Lower lobe of right lung (tissue), 2 donors: Measurements from ENCODE around the gene DUSP2. TPM values are rescaled to one million over a fixed set of nuclear protein-coding genes. Genes with fewer than 3 reads are reported as not detected.

ENCODE experiments used
- ATAC-seq, 2 donors: fragments of 200-7000 bp; cut with Tn5 transposase; one replicate each; pipeline ENCODE4 v1.9.1; 2020 to 2022; ENCODE audit warnings: mild to moderate bottlenecking in 2 of 2, moderate library complexity in 2 of 2
- DNase-seq: peaks from one replicate; pipeline ENCODE4 v3.0.0-alpha.2; 2020
- H3K27ac ChIP-seq: fragments of 200-600 bp; one replicate; pipeline ENCODE4 v1.8.0; 2022
- H3K27me3 ChIP-seq: fragments of 200-600 bp; one replicate; pipeline ENCODE4 v1.8.0; 2022; ENCODE audit warnings: low read depth
- H3K36me3 ChIP-seq: fragments of 200-600 bp; one replicate; pipeline ENCODE4 v1.8.0; 2022; ENCODE audit warnings: mild to moderate bottlenecking
- H3K4me1 ChIP-seq: fragments of 200-600 bp; one replicate; pipeline ENCODE4 v1.8.0; 2022
- H3K4me3 ChIP-seq: fragments of 200-600 bp; one replicate; pipeline ENCODE4 v1.8.0; 2022; ENCODE audit warnings: mild to moderate bottlenecking
- H3K9me3 ChIP-seq: fragments of 200-600 bp; one replicate; pipeline ENCODE4 v1.8.0; 2022
- CTCF ChIP-seq: fragments of 200-600 bp; IDR thresholded peaks from one replicate; pipeline ENCODE4 v1.8.0; 2022; ENCODE audit warnings: antibody characterized with exemption, mild to moderate bottlenecking
- intact Hi-C: fragments of 100-400 bp; cut with DNase I; formaldehyde crosslinking; loops from one replicate; pipeline ENCODE4 v1.11.0; 2022
- total RNA-seq: library from RNA; stranded (reverse); fragmentation: NEBNext Ultra II Directional; extraction: Animal tissue kit (Norgen Biotek cat#: 25700); gene quantifications from one replicate; pipeline ENCODE4 v1.2.1, GENCODE V29; 2021
- donor health status: DM: no; HTN: yes; CAD: no; lungs with severe emphysema.

The DUSP2 gene
- total RNA-seq, 1 donor from 2014 or later, result 5.5 TPM

- TF ChIP-seq CTCF, result no peak
- intact Hi-C loops, result no loop called here
- DNase-seq (no peak), ATAC-seq (no peak)
- Histone ChIP-seq H3K4me3 (no peak overlapping the region), H3K27ac (no peak overlapping the region), H3K27me3 (peaks cover 24% of the 10 kb centered on the region), H3K9me3 (no peaks in the 10 kb centered on the region), H3K36me3 (no peaks in the 10 kb centered on the region), H3K4me1 (peaks cover 6% of the 10 kb centered on the region)
Measured at GRCh38 chr2:96121414-96121813, 23.8 kb downstream of the DUSP2 start.

GRCh38 chr2:96120991-96121390 lies 24.2 kb downstream of the DUSP2 start:
- intact Hi-C loops, result no loop called here
- Histone ChIP-seq H3K36me3 (no peaks in the 10 kb centered on the region), H3K4me3 (no peak overlapping the region), H3K27ac (no peak overlapping the region), H3K9me3 (no peaks in the 10 kb centered on the region), H3K4me1 (peaks cover 10% of the 10 kb centered on the region), H3K27me3 (peaks cover 28% of the 10 kb centered on the region)
- DNase-seq (no peak), ATAC-seq (no peak)
- TF ChIP-seq CTCF, result no peak

- H3K27ac ChIP-seq, result no peak overlapping the region
- peaks cover 36% of the 10 kb centered on the region for H3K27me3 ChIP-seq
- H3K9me3 ChIP-seq, result no peaks in the 10 kb centered on the region
- DNase-seq (no peak), ATAC-seq (no peak)
- intact Hi-C loops, result no loop called here
- H3K4me1 ChIP-seq, result peaks cover 13% of the 10 kb centered on the region
- H3K4me3 ChIP-seq, result no peak overlapping the region
- H3K36me3 ChIP-seq, result no peaks in the 10 kb centered on the region
- no peak for TF ChIP-seq CTCF
Measured at GRCh38 chr2:96120091-96120720, 25.0 kb downstream of the DUSP2 start.

GRCh38 chr2:96119389-96119751 lies 25.9 kb downstream of the DUSP2 start:
- no peak for DNase-seq
- peaks cover 41% of the 10 kb centered on the region for H3K27me3 ChIP-seq

GRCh38 chr2:96118698-96119388 lies 26.4 kb downstream of the DUSP2 start:
- Histone ChIP-seq H3K36me3 (no peaks in the 10 kb centered on the region), H3K4me3 (no peak overlapping the region), H3K9me3 (no peaks in the 10 kb centered on the region), H3K4me1 (peaks cover 13% of the 10 kb centered on the region), H3K27ac (no peak overlapping the region), H3K27me3 (peaks cover 41% of the 10 kb centered on the region)
- intact Hi-C loops, result no loop called here
- TF ChIP-seq CTCF, result no peak
- DNase-seq (peak; percentile 20), ATAC-seq (no peak)

More at GRCh38 chr2:96119389-96119751, 25.9 kb downstream of the DUSP2 start:
- no peak overlapping the region for H3K4me3 ChIP-seq
- ATAC-seq, result no peak
- no peaks in the 10 kb centered on the region for H3K9me3 ChIP-seq
- intact Hi-C loops, result no loop called here
- H3K27ac ChIP-seq, result no peak overlapping the region
- no peak for TF ChIP-seq CTCF
- peaks cover 13% of the 10 kb centered on the region for H3K4me1 ChIP-seq
- no peaks in the 10 kb centered on the region for H3K36me3 ChIP-seq
